HG03039 (cell line): Measurements from ENCODE around the gene GDPD3.
A peak's percentile ranks its signal among the peaks of the same experiment; 100 is the strongest.

Source experiments
- ATAC-seq: cut with Tn5 transposase; IDR thresholded peaks from one replicate; pipeline ENCODE4 v1.9.1; 2021; ENCODE audit warnings: mild to moderate bottlenecking, moderate library complexity; ENCODE audit not compliant: unreplicated experiment

Gene GDPD3

GRCh38 chr16:30082545-30083090 is 30.7 kb downstream of the GDPD3 start:
- ATAC-seq: no peak

- no peak for ATAC-seq
Observed at GRCh38 chr16:30079480-30079879, 33.9 kb downstream of the GDPD3 start.

DNA sequence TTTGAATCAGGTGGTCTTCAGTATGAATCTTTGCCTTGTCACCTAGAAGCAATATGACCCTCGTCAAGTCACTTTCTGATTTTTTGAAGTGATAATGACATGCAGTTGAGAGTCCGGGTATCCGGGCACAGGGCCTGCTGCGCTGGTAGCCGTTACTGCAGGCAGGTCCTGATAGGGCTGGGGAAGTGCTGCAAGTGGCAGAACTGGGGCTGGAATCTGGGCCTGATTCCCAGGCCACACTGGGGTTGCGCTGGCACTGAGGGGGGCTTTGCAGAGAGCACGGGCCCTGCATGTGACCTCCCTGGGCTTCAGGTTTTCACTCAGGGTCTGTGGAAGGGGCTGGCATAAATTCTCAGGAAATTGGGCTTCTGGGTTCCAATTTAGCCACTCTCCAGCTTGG is 34.6 kb downstream of the GDPD3 start:
- no peak for ATAC-seq

DNA sequence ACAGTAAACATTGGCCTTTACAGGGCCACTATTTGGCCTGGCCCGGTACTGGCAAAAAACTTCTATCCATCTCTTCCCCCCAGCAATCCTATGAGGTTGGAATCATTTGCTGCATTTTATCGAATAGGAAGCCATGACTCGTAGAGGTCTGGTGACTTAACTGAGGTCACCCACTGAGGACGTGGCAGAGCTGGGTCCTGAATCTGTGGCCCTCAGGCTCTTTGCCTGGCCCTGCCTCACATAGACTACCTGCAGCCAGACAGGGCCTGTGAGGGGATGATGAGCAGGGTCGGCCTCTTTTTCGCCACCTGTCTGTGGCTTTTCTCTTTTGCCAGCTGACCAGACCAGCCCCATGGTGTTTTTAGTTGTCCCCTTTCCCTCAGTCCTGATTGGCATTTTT is 35.7 kb downstream of the GDPD3 start:
- no peak for ATAC-seq

DNA sequence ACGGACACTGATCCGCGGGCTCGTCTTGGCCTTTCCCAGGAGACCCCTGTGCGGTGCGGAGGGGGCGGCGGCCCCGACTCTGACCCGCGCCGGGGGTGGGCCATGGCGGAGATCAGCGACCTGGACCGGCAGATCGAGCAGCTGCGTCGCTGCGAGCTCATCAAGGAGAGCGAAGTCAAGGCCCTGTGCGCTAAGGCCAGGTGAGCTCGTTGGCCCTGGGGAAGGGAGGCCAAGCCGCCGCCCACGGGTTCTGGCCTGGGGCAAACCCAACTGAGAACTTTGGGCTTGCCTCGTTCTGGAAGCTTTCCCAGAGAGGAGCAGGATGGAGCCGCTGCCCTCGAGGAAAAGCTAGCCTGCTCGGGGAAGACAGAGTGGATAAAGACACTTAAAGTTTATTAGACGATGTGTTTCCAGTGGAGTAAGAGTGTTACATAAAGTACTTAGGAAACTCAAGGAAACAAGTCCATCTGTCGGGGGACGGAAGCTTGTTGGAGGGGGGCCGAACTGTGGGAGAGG is 37.0 kb downstream of the GDPD3 start:
- ATAC-seq: peak; percentile 11

- ATAC-seq: peak; percentile 77
Observed at GRCh38 chr16:30075503-30076275, 37.6 kb downstream of the GDPD3 start, which contains the start of gene PPP4C. Gene PPP4C (plus strand): TSS chr16:30075994. CDS start chr16:30076378, 384 bp downstream.

- no peak for ATAC-seq
Observed at GRCh38 chr16:30070490-30070889, 42.8 kb downstream of the GDPD3 start.

GRCh38 chr16:30069611-30070462 is 43.5 kb downstream of the GDPD3 start:
- ATAC-seq: no peak

DNA sequence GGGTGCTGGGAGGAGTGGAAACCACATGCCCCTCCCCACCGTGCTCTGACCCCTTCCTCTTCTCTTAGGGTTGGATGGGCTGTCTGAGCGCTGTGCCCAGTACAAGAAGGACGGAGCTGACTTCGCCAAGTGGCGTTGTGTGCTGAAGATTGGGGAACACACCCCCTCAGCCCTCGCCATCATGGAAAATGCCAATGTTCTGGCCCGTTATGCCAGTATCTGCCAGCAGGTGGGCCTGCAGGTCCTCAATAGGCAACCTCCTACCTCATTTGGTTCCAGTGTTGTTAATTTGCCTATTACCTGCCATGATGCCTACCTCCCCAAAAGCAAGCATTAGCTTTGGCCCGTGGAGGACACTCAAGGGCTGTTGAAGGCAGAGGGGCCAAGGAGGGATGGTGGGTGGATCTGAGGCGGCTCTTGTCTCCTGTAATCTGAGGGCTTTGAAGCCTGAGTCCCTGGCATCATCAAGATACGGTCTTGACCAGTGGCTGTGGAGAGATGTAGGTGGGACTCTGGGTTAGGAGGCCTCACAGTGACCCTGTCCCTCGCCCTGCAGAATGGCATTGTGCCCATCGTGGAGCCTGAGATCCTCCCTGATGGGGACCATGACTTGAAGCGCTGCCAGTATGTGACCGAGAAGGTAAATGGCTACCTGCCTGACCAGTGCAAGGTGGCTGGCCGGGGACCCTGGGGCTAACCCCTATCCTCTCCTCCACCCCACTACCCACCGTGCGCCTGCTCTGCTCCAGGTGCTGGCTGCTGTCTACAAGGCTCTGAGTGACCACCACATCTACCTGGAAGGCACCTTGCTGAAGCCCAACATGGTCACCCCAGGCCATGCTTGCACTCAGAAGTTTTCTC is 44.4 kb downstream of the GDPD3 start:
- ATAC-seq: no peak

DNA sequence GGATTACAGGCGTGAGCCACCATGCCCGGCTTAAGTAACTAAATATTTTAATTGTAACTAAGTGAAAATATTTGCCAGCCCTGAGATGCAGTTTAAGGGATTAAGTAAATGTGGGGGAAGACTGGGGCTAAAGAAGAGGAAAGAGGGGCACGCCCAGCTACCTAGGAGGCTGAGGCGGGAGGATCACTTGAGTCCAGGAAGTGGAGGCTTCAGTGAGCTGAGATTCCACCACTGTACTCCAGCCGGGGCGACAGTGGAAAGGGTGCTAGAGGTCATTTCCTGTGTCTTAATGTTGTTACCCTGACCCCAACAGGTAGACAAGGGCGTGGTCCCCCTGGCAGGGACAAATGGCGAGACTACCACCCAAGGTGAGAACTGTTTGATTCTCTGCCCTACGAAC is 45.0 kb downstream of the GDPD3 start:
- no peak for ATAC-seq

GRCh38 chr16:30067584-30067916 is 45.8 kb downstream of the GDPD3 start:
- no peak for ATAC-seq

DNA sequence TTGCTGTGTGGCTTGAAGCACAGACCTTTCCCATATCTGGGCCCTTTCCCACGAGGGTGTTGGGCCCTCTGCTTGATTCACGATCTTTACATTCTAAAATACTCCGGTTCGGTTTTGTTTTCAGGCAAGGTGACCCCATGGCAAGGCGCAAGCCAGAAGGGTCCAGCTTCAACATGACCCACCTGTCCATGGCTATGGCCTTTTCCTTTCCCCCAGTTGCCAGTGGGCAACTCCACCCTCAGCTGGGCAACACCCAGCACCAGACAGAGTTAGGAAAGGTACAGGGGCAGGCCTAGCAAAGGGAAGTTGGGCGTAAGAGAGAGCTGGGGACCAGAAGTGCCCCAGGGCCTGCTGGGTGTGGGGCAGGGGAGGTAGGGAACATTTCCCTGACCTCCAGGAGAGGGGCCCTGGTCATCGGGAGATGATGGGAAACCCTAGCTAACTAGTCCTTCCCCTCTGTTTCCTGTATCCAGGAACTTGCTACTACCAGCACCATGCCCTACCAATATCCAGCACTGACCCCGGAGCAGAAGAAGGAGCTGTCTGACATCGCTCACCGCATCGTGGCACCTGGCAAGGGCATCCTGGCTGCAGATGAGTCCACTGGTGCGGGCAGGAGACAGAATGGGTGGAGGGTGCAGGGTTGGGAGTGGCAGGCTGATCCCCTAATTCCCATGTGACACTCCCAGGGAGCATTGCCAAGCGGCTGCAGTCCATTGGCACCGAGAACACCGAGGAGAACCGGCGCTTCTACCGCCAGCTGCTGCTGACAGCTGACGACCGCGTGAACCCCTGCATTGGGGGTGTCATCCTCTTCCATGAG is 46.4 kb downstream of the GDPD3 start:
- ATAC-seq: no peak

DNA sequence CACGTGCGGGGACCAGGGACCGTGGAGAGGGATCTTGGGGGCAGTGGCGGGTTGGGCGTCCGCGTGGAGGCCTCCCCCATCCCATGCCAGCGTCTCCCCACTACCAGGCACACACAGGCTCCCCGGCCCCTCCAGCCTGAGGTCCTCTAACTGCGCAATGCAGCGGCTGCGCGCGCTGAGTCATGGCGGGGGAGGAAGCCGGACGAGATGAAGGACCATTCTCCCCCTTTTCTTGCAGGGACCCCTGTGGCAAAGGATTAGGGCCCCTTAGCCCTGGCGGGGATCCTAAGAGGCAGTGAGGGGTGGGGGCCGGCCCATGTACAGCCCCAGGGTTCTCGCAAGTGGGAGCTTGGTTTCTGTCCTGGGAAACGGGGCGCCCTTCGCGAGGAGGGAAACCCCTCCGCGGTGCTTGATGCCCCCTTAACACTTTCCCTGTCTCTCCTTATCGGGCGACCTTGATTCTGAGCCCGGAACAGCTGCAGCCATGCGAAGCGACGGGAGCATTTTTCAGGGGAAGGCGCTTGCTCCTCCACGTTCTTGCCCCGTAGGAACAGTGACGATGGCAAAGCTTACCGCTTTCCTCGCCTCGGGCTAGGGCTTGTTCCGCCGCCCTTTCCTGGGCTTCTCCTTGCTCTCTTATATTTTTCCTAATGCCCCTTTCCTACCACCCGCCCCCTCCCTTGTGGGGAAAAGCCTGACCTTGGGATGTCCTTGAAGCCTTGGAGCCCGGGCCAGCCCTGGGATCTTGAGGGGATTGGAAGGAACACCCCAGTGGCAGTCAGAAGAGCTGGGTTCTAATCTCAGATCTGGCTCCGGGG is 47.2 kb downstream of the GDPD3 start:
- no peak for ATAC-seq

DNA sequence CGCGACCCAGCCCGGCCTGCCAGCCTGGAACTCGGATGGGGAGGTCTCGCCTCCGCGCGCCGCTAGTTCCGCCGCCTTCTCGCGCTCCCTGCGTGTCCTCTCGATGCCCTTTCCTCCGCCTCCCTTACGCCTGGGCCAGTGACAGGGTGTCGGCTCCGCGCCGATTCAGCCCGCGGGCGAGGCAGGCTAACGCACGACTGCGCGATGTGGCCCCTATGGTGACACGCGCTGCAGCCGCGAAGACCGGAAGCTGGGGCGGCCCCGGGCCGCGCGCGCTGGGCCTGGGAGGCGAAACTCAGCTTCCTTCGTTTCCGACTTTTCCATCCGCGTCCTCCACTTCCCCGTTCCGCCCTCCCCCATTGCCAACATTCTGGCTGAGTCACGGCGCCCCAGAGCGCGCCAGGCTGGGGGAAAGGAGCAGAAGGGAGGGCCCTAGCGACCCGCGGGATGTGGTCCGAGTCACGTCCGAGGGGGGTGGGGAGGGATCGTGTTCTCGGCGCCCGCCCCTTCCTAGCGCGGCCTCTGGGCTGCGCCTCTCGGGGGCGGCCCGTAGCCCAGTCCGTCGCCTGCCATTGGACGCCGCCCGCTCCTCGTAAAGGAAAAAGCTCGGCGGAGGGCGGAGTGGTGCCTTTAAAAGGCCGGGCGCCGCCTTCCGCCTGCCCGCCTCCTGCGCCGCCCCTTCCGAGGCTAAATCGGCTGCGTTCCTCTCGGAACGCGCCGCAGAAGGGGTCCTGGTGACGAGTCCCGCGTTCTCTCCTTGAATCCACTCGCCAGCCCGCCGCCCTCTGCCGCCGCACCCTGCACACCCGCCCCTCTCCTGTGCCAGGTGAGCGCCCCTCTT is 48.0 kb downstream of the GDPD3 start, which contains the start of gene ALDOA:
TSS of gene ALDOA (plus strand) at position 659 of the 841 bp plus-strand sequence. CDS start 1,138 bp downstream, outside the sequence.
- ATAC-seq: peak; percentile 72

- ATAC-seq: no peak
Observed at GRCh38 chr16:30064729-30065101, 48.6 kb downstream of the GDPD3 start.

- ATAC-seq: peak; percentile 26
Observed at GRCh38 chr16:30063893-30064728, 49.2 kb downstream of the GDPD3 start.

DNA sequence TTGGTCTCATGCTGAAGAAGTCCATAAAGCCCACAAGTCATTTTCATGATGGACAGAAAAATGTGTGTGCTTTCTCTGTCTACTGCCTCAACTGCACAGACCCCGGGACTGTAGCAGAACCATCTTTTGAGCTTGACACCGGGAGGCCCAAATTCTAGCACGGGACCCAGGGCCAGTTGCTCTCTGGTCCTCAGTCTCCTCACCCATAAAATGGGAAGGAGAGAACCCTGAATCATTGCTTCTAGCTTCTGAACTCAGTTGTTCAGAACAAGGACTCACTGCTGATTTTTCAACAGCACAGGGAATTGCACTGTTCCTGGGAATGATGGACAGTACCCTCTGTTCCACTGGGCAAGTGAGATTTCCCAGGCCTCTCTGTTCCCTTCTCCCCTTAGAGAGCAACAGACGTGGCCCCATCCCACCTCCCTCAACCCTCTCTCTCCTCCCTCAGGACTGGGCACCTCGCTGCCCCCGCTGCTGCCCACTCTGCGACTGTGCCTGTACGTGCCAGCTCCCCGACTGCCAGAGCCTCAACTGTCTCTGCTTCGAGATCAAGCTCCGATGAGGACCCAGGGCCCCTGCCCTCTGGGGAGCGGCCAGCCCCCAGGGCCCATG is 50.0 kb downstream of the GDPD3 start:
- ATAC-seq: no peak
